ENCODE results near the gene BCL11B. TPM values are rescaled to one million over a fixed set of nuclear protein-coding genes. Genes with fewer than 3 reads are reported as not detected.

The BCL11B gene
- total and polyA plus RNA-seq, 4 experiments from 2014 or later, result 2.6 to 165 (median 87.3) TPM

DNA sequence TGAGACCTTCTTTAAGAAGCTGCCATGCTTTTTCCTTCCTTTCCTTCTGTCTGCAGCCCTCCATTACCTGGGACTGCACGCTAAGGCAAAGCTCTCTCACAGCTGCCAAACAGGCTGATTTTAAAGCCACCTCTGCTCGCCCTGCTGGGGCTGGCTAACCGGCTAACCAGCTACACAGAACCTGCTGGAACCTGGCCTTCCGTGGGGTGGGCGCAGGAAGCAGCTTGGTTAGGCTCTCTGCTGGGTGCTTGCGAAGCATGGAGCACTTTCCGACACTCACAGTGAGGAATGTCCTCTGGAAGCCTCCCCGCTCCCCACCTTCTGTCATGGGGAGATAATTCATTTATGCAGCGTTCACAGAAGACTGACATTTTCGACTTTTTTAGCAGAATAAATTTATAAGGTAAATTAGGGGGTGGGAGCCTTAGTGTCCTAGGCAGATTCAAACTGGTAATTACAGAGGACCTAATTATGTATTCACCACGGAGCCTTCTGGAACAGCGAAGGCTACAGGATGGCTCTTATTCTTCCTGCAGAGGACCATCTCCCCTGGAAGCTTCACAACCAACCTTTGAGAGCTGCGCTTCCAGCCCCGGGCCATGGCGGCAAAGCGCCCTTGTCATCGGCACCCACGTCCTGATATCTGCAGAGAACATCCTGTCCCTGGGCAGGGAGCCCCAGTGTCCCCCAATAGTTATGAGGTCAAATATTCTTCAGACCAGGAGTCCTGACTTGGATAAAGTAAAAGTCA is 12.4 kb upstream of the BCL11B start:
- no peak overlapping the region for H3K27ac Mint-ChIP-seq
- H3K4me1 Mint-ChIP-seq, result peaks cover 9 to 32% (median 23%) of the 10 kb centered on the region in 4 donors
- Histone ChIP-seq H3K4me3 (ENCODE audit: low read length in 2 of 2) (no peak overlapping the region), H3K9me3 (ENCODE audit: control insufficient read depth in 1 of 2, low read length in 2 of 2) (no peaks in the 10 kb centered on the region), H3K36me3 (ENCODE audit: insufficient read depth, low read length) (no peaks in the 10 kb centered on the region), H3K27me3 (ENCODE audit: insufficient read depth, low read length) (no peaks in the 10 kb centered on the region), H3K4me1 (ENCODE audit: insufficient read depth, low read length) (peaks cover 11% of the 10 kb centered on the region), H3K27ac (ENCODE audit: low read depth, low read length) (no peak overlapping the region)
- no peak for DNase-seq
- H3K9me3 Mint-ChIP-seq, result no peaks in the 10 kb centered on the region
- no peaks in the 10 kb centered on the region for H3K36me3 Mint-ChIP-seq
- peaks cover 0 to 2% of the 10 kb centered on the region in 2 donors for H3K27me3 Mint-ChIP-seq
- intact Hi-C loops (cut with micrococcal nuclease), result no loop called here
- H3K4me3 Mint-ChIP-seq, result peak overlapping the region in 1 of 8 donors; percentile 43
- CTCF ChIA-PET (ENCODE audit: partially characterized antibody), result interaction anchor here (1.4 kb wide), 1 partner anchor 1681 kb away, joined by 3 read pairs; no protein-coding TSS in a partner anchor
- POLR2A ChIA-PET (ENCODE audit: partially characterized antibody), result no interaction called here

DNA sequence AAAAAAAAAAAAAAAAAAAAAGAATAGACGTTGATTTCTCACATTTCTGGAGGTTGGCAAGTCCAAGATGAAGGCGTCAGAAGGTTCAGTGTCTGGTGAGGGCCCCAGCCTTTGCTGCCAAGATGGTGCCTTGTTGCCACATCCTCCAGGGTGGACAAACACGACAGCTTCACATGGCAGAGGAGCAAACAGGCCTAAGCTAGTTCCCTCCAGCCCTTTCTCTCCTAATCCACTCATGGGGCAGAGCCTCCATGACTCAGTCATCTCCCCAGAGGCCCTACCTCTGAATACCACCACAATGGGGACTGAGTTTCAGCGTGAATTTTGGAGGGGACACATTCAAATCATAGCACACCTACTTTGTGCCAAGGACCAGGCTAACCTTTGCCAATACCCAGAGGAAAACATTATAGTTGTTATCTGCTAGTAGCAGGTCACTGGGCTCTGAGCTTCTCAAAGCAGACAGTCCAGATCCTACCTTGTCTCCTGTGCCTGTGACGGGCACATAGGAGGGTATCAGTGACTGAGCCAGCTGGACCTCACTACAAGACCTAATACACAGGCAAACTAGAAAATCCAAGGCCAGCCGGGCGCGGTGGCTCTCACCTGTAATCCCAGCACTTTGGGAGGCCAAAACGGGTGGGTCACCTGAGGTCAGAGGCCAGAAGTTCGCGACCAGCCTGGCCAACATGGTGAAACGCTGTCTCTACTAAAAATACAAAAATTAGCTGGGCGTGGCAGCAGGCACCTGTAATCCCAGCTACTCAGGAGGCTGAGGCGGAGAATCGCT is 10.5 kb upstream of the BCL11B start:
- intact Hi-C loops (cut with micrococcal nuclease), result no loop called here
- H3K4me3 Mint-ChIP-seq, result no peak overlapping the region
- H3K4me1 ChIP-seq (ENCODE audit: insufficient read depth, low read length), result peaks cover 14% of the 10 kb centered on the region
- peaks cover 0 to 4% of the 10 kb centered on the region in 2 donors for H3K27me3 Mint-ChIP-seq
- H3K27ac ChIP-seq (ENCODE audit: low read depth, low read length), result no peak overlapping the region
- H3K27me3 ChIP-seq (ENCODE audit: insufficient read depth, low read length), result no peaks in the 10 kb centered on the region
- ChIA-PET CTCF (ENCODE audit: partially characterized antibody) (no interaction called here), POLR2A (ENCODE audit: partially characterized antibody) (interaction anchor here (0.7 to 1.5 kb wide), 2 partner anchors 8 to 11 kb away, joined by 3 to 5 read pairs; partner anchors contain the start of gene BCL11B)
- DNase-seq, result no peak
- H3K4me1 Mint-ChIP-seq, result peaks cover 14 to 28% (median 21%) of the 10 kb centered on the region in 4 donors
- H3K36me3 Mint-ChIP-seq, result no peaks in the 10 kb centered on the region
- no peaks in the 10 kb centered on the region for H3K9me3 Mint-ChIP-seq
- H3K36me3 ChIP-seq (ENCODE audit: insufficient read depth, low read length), result no peaks in the 10 kb centered on the region
- H3K27ac Mint-ChIP-seq, result no peak overlapping the region
- no peak overlapping the region for H3K4me3 ChIP-seq (ENCODE audit: low read length in 2 of 2)
- H3K9me3 ChIP-seq (ENCODE audit: control insufficient read depth in 1 of 2, low read length in 2 of 2), result no peaks in the 10 kb centered on the region

DNA sequence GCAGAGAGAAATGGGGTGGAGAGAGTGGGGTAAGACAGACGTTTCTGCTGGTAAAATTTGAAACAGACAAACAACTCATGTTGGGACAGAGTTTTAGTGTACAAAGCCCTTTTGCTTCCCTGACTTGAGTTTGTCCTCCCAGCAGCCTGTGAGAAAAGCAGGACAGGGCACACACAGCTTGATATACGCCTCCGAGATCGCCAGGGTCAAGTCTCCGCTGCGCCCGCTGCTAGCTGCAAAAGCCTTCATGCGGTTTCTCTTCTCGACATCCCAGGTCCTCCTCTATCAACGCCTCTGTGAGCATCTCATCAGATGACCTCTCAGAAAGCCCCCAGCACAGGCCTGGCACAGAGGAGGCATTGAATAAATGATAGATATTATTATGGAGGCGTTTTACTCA is 9.4 kb upstream of the BCL11B start:
- Histone ChIP-seq H3K27me3 (ENCODE audit: insufficient read depth, low read length) (no peaks in the 10 kb centered on the region), H3K4me3 (ENCODE audit: low read length in 2 of 2) (no peak overlapping the region), H3K4me1 (ENCODE audit: insufficient read depth, low read length) (peaks cover 13% of the 10 kb centered on the region), H3K9me3 (ENCODE audit: control insufficient read depth in 1 of 2, low read length in 2 of 2) (no peaks in the 10 kb centered on the region), H3K27ac (ENCODE audit: low read depth, low read length) (no peak overlapping the region), H3K36me3 (ENCODE audit: insufficient read depth, low read length) (no peaks in the 10 kb centered on the region)
- DNase-seq, result no peak
- peaks cover 0 to 4% of the 10 kb centered on the region in 2 donors for H3K27me3 Mint-ChIP-seq
- no peaks in the 10 kb centered on the region for H3K36me3 Mint-ChIP-seq
- CTCF ChIA-PET (ENCODE audit: partially characterized antibody), result no interaction called here
- H3K4me3 Mint-ChIP-seq, result no peak overlapping the region
- peaks cover 13 to 24% (median 17%) of the 10 kb centered on the region in 4 donors for H3K4me1 Mint-ChIP-seq
- no peaks in the 10 kb centered on the region for H3K9me3 Mint-ChIP-seq
- peak overlapping the region in 1 of 7 donors; percentile 44 for H3K27ac Mint-ChIP-seq
- POLR2A ChIA-PET (ENCODE audit: partially characterized antibody), result no interaction called here
- intact Hi-C loops (cut with micrococcal nuclease), result no loop called here

- intact Hi-C loops (cut with micrococcal nuclease), result no loop called here
- no peak for DNase-seq
- H3K4me3 Mint-ChIP-seq, result no peak overlapping the region
- H3K4me1 Mint-ChIP-seq, result peaks cover 12 to 23% (median 20%) of the 10 kb centered on the region in 4 donors
- H3K9me3 ChIP-seq (ENCODE audit: control insufficient read depth in 1 of 2, low read length in 2 of 2), result no peaks in the 10 kb centered on the region
- H3K9me3 Mint-ChIP-seq, result no peaks in the 10 kb centered on the region
- ChIA-PET POLR2A (ENCODE audit: partially characterized antibody) (no interaction called here), CTCF (ENCODE audit: partially characterized antibody) (no interaction called here)
- H3K27me3 ChIP-seq (ENCODE audit: insufficient read depth, low read length), result no peaks in the 10 kb centered on the region
- H3K27ac Mint-ChIP-seq, result peak overlapping the region in 3 of 7 donors; percentile 44 to 88 (median 79)
- peaks cover 0 to 4% of the 10 kb centered on the region in 2 donors for H3K27me3 Mint-ChIP-seq
- H3K4me3 ChIP-seq (ENCODE audit: low read length in 2 of 2), result no peak overlapping the region
- no peaks in the 10 kb centered on the region for H3K36me3 ChIP-seq (ENCODE audit: insufficient read depth, low read length)
- H3K36me3 Mint-ChIP-seq, result no peaks in the 10 kb centered on the region
- no peak overlapping the region for H3K27ac ChIP-seq (ENCODE audit: low read depth, low read length)
- H3K4me1 ChIP-seq (ENCODE audit: insufficient read depth, low read length), result peaks cover 13% of the 10 kb centered on the region
These were observed 8.9 kb upstream of the BCL11B start for GRCh38 chr14:99280852-99281251.

GRCh38 chr14:99280066-99280731 is 8.2 kb upstream of the BCL11B start:
- Histone ChIP-seq H3K4me3 (ENCODE audit: low read length in 2 of 2) (no peak overlapping the region), H3K36me3 (ENCODE audit: insufficient read depth, low read length) (no peaks in the 10 kb centered on the region), H3K27ac (ENCODE audit: low read depth, low read length) (no peak overlapping the region), H3K9me3 (ENCODE audit: control insufficient read depth in 1 of 2, low read length in 2 of 2) (no peaks in the 10 kb centered on the region), H3K27me3 (ENCODE audit: insufficient read depth, low read length) (no peaks in the 10 kb centered on the region), H3K4me1 (ENCODE audit: insufficient read depth, low read length) (peaks cover 13% of the 10 kb centered on the region)
- Mint-ChIP-seq H3K36me3 (no peaks in the 10 kb centered on the region), H3K4me1 (peaks cover 11 to 24% (median 21%) of the 10 kb centered on the region in 4 donors), H3K27ac (no peak overlapping the region), H3K27me3 (peaks cover 0 to 4% of the 10 kb centered on the region in 2 donors), H3K4me3 (no peak overlapping the region), H3K9me3 (no peaks in the 10 kb centered on the region)
- ChIA-PET POLR2A (ENCODE audit: partially characterized antibody) (no interaction called here), CTCF (ENCODE audit: partially characterized antibody) (no interaction called here)
- intact Hi-C loops (cut with micrococcal nuclease), result no loop called here
- DNase-seq, result no peak

DNA sequence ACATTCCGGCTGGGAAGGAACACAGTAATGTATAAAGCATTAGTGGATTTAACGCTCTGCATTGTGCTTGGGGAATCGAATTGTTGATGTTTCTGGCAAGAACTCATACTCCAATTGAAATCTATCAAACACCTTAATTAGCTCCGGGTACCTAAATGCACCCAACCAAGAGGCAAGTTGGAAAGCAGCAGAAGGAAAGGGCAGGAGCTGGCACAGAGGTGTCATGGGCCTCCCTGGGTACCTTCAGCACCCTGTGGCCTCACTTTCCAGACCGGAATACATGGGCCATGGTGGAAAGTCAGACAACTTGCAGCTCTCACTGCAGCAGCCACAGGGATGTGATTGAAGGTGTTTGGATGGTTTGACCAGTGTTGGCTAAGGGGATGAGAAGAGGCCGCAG is 6.8 kb upstream of the BCL11B start:
- H3K27me3 Mint-ChIP-seq, result peaks cover 0 to 4% of the 10 kb centered on the region in 2 donors
- no peak overlapping the region for H3K4me3 Mint-ChIP-seq
- Histone ChIP-seq H3K27me3 (ENCODE audit: insufficient read depth, low read length) (no peaks in the 10 kb centered on the region), H3K9me3 (ENCODE audit: control insufficient read depth in 1 of 2, low read length in 2 of 2) (no peaks in the 10 kb centered on the region), H3K4me1 (ENCODE audit: insufficient read depth, low read length) (peaks cover 14% of the 10 kb centered on the region), H3K4me3 (ENCODE audit: low read length in 2 of 2) (no peak overlapping the region), H3K27ac (ENCODE audit: low read depth, low read length) (no peak overlapping the region), H3K36me3 (ENCODE audit: insufficient read depth, low read length) (no peaks in the 10 kb centered on the region)
- H3K27ac Mint-ChIP-seq, result peak overlapping the region in 1 of 7 donors; percentile 4
- H3K4me1 Mint-ChIP-seq, result peaks cover 15 to 34% (median 28%) of the 10 kb centered on the region in 4 donors
- ChIA-PET POLR2A (ENCODE audit: partially characterized antibody) (no interaction called here), CTCF (ENCODE audit: partially characterized antibody) (interaction anchor here (1.0 kb wide), 1 partner anchor 137 kb away, joined by 3 read pairs; no protein-coding TSS in a partner anchor)
- DNase-seq, result no peak
- H3K9me3 Mint-ChIP-seq, result peaks cover 0 to 1% (median 0%) of the 10 kb centered on the region in 8 donors
- peaks cover 0 to 1% of the 10 kb centered on the region in 2 donors for H3K36me3 Mint-ChIP-seq
- intact Hi-C loops (cut with micrococcal nuclease), result no loop called here
